ENCODE data around the gene IRF6. TPM values are rescaled to one million over a fixed set of nuclear protein-coding genes. Genes with fewer than 3 reads are reported as not detected.

The IRF6 gene
- total RNA-seq, 4 donors from 2014 or later, result 94.8 to 110 (median 98.6) TPM

DNA sequence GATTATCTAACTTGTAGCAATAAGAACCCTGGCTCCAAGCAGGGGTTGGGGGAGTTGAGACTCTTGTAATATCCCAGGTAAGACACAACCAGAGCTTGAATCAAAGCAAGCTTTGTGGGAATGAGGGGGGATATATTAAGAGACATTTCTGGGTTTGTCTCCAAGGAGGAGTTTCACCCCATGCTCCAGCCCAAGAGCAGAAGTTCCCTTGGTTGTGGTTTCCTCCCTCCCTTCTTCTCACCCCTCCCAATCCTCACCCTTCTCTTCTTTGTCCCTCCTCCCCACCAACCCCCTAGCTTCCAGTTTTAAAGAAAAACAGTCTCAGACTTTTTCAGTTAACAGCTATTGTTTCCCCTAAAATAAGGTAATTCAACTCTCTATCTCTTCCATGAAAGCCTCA is 38.2 kb downstream of the IRF6 start:
- Histone ChIP-seq H3K4me3 (no peak overlapping the region), H3K27me3 (no peaks in the 10 kb centered on the region), H3K27ac (peak overlapping the region in 2 of 4 donors; percentile 71 to 78), H3K36me3 (no peaks in the 10 kb centered on the region), H3K4me1 (peaks cover 11 to 43% (median 13%) of the 10 kb centered on the region in 3 donors), H3K9me3 (no peaks in the 10 kb centered on the region)
- DNase-seq, result no peak
- TF ChIP-seq CTCF (IDR thresholded peaks at IDR 0.05), result no peak
- no peak for TF ChIP-seq POLR2A (IDR thresholded peaks at IDR 0.05)
- intact Hi-C loops (cut with DNase I), result no loop called here

DNA sequence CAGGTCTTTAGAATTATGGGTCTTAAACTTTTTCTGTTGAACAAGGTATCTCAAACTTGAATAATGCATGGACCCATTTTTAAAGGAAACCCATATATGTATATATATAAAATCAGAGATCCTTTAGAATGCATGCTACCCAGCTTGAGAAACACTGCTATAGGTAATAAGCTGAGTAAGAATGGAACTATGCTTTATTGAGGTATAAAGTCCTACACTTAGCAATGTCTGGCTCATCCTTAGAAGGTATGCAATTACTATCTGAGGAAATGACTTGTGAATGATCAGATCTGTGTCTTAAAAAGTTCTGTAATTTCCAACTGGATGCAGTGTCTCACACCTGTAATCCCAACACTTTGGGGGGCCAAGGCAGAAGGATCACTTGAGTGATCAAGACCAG is 38.8 kb downstream of the IRF6 start:
- TF ChIP-seq POLR2A (IDR thresholded peaks at IDR 0.05) (no peak), CTCF (IDR thresholded peaks at IDR 0.05) (no peak)
- no peak overlapping the region for H3K27ac ChIP-seq
- intact Hi-C loops (cut with DNase I), result no loop called here
- H3K4me3 ChIP-seq, result no peak overlapping the region
- no peaks in the 10 kb centered on the region for H3K36me3 ChIP-seq
- peaks cover 11 to 43% (median 13%) of the 10 kb centered on the region in 3 donors for H3K4me1 ChIP-seq
- H3K9me3 ChIP-seq, result no peaks in the 10 kb centered on the region
- no peaks in the 10 kb centered on the region for H3K27me3 ChIP-seq
- no peak for DNase-seq

DNA sequence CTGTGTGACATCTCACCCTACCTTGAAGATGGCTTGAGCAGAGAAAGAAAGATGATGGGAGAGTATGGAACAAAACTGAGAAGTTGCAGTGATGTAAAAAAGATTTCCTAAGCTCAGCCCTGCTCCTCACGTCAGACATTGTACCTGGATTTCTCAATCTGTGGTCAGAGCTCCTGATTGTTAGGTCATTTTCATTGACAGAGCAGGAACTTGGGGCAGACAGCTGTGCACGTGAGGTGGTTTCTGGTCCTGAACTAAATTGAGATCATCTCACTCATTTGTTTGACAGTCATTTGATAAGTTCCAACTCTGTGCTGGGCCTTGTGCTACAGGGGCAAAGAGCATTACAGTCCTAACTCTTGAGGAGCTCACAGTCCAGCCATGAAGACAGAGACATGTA is 39.9 kb downstream of the IRF6 start:
- Histone ChIP-seq H3K4me3 (no peak overlapping the region), H3K27ac (no peak overlapping the region), H3K36me3 (no peaks in the 10 kb centered on the region), H3K9me3 (no peaks in the 10 kb centered on the region), H3K4me1 (peaks cover 11 to 39% (median 13%) of the 10 kb centered on the region in 3 donors), H3K27me3 (no peaks in the 10 kb centered on the region)
- no peak for DNase-seq
- 58 to 78% methylated on average over 2 of the region's 2 CpGs for WGBS, 2 donors
- no peak for TF ChIP-seq CTCF (IDR thresholded peaks at IDR 0.05)
- TF ChIP-seq POLR2A (IDR thresholded peaks at IDR 0.05), result no peak
- intact Hi-C loops (cut with DNase I), result no loop called here

- H3K9me3 ChIP-seq, result no peaks in the 10 kb centered on the region
- no peak overlapping the region for H3K27ac ChIP-seq
- no peaks in the 10 kb centered on the region for H3K27me3 ChIP-seq
- TF ChIP-seq POLR2A (IDR thresholded peaks at IDR 0.05) (no peak), CTCF (IDR thresholded peaks at IDR 0.05) (no peak)
- intact Hi-C loops (cut with DNase I), result no loop called here
- H3K4me1 ChIP-seq, result peaks cover 0 to 4% (median 0%) of the 10 kb centered on the region in 3 donors
- no peak for DNase-seq
- no peak overlapping the region for H3K4me3 ChIP-seq
- H3K36me3 ChIP-seq, result no peaks in the 10 kb centered on the region
Observed at GRCh38 chr1:209761011-209761635, 44.8 kb downstream of the IRF6 start.

DNA sequence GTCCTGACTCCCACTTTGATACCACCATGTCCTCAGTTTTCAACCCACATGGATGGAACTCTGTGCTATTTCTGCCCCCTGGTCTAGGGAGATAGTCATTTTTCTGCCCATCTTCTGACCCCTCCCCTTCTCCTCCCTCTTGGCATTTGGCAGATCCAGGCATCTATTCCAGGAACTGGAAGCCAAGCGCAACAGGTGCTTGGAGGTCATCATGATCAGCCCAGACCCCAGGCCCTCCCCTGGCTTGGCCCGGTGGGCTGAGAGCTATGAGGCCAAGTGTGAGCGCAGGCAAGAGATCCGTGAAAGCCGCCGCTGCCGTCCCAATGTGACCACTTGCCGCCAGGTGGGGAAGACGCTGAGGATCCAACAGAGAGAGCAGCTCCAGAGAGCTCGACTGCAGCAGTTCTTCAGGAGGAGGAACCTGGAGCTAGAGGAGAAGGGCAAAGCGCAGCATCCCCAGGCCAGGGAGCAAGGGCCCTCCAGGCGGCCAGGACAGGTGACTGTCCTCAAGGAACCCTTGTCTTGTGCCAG is 46.0 kb downstream of the IRF6 start:
- H3K9me3 ChIP-seq, result no peaks in the 10 kb centered on the region
- no peaks in the 10 kb centered on the region for H3K36me3 ChIP-seq
- no peak for TF ChIP-seq POLR2A (IDR thresholded peaks at IDR 0.05)
- no peak for TF ChIP-seq CTCF (IDR thresholded peaks at IDR 0.05)
- intact Hi-C loops (cut with DNase I), result no loop called here
- H3K4me3 ChIP-seq, result no peak overlapping the region
- H3K27ac ChIP-seq, result no peak overlapping the region
- DNase-seq, result no peak
- H3K27me3 ChIP-seq, result no peaks in the 10 kb centered on the region
- H3K4me1 ChIP-seq, result peaks cover 0 to 4% (median 0%) of the 10 kb centered on the region in 3 donors
- WGBS, 2 donors, result 91 to 100% methylated on average over 3 to 4 of the region's 12 CpGs

All from esophagus squamous epithelium (tissue), 5 donors.